Measurements from ENCODE around the gene ETS2.

The ETS2 gene

DNA sequence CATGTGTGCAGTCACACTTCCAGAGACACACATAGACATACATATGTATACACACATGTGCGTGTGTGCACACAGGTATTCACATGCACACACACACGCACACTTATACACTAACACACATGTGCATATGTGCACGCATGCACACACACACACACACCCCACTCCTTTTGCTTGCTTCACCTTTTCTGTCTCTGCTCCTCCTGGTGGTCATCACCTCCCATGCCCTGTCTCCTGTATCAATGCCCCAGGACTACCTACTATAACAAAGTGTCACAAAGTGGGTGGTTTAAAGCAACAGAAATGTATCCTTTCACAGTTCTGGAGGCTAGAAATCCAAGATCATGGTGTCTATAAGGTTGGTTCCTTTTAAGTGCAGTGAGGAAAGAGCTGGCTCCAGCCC, 27.4 kb downstream of the ETS2 start:
- DNase-seq (ENCODE audit: low read depth), result no peak
- no peak overlapping the region for H3K4me3 ChIP-seq (ENCODE audit: low read depth, low read length)
- no peak for TF ChIP-seq MAX (IDR thresholded peaks at IDR 0.05; ENCODE audit: low read depth, low read length)
- no peak for TF ChIP-seq MYC (IDR thresholded peaks at IDR 0.05; ENCODE audit: low read depth, low read length)
- no peak for TF ChIP-seq POLR2A (IDR thresholded peaks at IDR 0.05; ENCODE audit: extremely low read depth, insufficient read length)
- TF ChIP-seq CTCF (IDR thresholded peaks at IDR 0.05; ENCODE audit: low read depth, low read length), result no peak

GRCh38 chr21:38834725-38835124, 29.0 kb downstream of the ETS2 start:
- H3K4me3 ChIP-seq (ENCODE audit: low read depth, low read length), result no peak overlapping the region
- TF ChIP-seq CTCF (IDR thresholded peaks at IDR 0.05; ENCODE audit: low read depth, low read length), result no peak
- TF ChIP-seq POLR2A (IDR thresholded peaks at IDR 0.05; ENCODE audit: extremely low read depth, insufficient read length), result no peak
- no peak for TF ChIP-seq MYC (IDR thresholded peaks at IDR 0.05; ENCODE audit: low read depth, low read length)
- no peak for TF ChIP-seq MAX (IDR thresholded peaks at IDR 0.05; ENCODE audit: low read depth, low read length)
- DNase-seq (ENCODE audit: low read depth), result no peak

GRCh38 chr21:38837806-38838461, 32.2 kb downstream of the ETS2 start:
- DNase-seq (ENCODE audit: low read depth), result no peak
- TF ChIP-seq MAX (IDR thresholded peaks at IDR 0.05; ENCODE audit: low read depth, low read length), result no peak
- no peak for TF ChIP-seq MYC (IDR thresholded peaks at IDR 0.05; ENCODE audit: low read depth, low read length)
- TF ChIP-seq POLR2A (IDR thresholded peaks at IDR 0.05; ENCODE audit: extremely low read depth, insufficient read length), result no peak
- no peak for TF ChIP-seq CTCF (IDR thresholded peaks at IDR 0.05; ENCODE audit: low read depth, low read length)

DNA sequence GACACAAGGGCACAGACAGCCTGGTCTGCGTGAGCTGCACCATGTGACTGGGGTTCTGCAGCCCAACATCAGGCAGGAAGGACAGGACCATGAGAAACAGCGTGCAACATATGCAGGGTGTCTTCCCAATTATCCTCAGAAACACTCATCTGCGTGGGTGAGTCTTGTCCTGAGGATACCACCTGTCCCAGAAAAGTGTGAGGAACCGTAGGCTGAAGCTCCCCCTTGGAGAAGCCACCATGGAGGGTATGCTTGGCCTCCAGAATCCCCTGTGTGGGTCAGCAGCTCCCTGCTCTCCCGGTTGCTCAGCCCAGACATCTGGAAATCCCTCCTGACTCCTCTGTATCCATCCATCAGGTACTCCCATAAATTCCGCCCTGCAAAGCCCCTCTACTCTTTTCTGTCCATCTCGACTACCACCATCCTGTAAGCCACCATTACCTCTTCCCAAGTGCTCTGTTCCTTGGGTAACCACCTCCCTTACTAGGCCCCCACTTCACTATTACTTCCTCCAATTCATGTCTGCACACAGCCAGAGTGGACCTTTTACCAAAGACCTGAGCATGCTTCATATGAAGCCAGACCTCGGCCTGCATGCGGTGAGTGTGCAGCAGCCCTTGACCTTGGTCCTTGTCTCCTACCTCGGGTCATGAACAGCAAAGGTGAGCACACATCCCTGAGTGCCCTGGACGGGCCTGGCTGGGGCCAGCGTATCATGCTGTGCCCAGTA, 33.0 kb downstream of the ETS2 start:
- H3K4me3 ChIP-seq (ENCODE audit: low read depth, low read length), result no peak overlapping the region
- TF ChIP-seq MYC (IDR thresholded peaks at IDR 0.05; ENCODE audit: low read depth, low read length) (no peak), POLR2A (IDR thresholded peaks at IDR 0.05; ENCODE audit: extremely low read depth, insufficient read length) (no peak), MAX (IDR thresholded peaks at IDR 0.05; ENCODE audit: low read depth, low read length) (no peak), CTCF (IDR thresholded peaks at IDR 0.05; ENCODE audit: low read depth, low read length) (no peak)
- DNase-seq (ENCODE audit: low read depth), result no peak

More at GRCh38 chr21:38837806-38838461, 32.2 kb downstream of the ETS2 start:
- H3K4me3 ChIP-seq (ENCODE audit: low read depth, low read length), result no peak overlapping the region

DNA sequence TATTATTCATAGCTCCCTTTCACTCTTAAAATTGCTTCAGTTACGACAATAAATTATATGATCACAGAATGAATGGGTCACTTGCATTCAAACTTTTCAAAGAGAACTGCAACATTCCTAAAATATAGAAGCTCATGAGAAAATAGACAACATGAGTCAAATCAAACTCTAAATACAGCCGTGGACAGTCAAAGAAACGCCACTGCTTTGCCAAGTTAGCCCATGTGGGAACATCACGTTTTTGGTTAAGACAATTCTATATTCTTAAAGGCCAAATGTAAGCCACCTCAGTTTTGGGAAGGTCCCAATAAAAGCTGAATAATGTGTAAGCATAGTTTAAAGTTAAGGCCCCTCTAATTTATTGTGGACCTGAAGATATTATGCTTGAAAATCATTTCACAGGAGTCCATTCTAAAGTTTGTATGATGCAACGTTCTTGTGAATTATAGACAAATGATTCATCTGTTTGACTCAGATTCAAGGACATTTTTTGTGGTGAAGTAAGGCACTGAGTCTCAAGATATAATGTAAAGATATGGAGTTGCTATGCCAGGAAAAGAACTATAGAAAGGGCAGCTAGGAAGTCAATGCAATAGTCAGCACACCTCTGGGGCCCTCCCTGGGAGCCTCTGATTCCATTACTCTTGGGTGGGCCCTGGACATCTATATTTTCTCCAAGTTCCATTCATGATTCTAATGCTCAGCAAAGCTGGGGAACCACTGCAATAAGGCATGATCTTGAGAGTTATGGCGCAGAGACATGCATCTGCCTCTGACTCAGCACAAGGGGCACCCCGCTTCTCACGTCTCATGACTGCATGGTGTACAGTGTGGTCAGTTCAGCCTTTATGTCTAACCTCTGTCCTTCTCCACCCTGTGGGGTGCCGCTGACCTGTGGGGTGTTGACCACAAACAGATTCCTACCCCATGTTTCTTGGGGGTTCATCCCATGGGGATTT, 33.9 kb downstream of the ETS2 start:
- H3K4me3 ChIP-seq (ENCODE audit: low read depth, low read length), result no peak overlapping the region
- DNase-seq (ENCODE audit: low read depth), result peak; percentile 55
- TF ChIP-seq MYC (IDR thresholded peaks at IDR 0.05; ENCODE audit: low read depth, low read length) (no peak), CTCF (IDR thresholded peaks at IDR 0.05; ENCODE audit: low read depth, low read length) (no peak), MAX (IDR thresholded peaks at IDR 0.05; ENCODE audit: low read depth, low read length) (no peak), POLR2A (IDR thresholded peaks at IDR 0.05; ENCODE audit: extremely low read depth, insufficient read length) (no peak)

All from NB4 (cell line).